Coronary artery (tissue), 2 donors: Measurements from ENCODE around the gene SLC27A1.
A peak's percentile ranks its signal among the peaks of the same experiment; 100 is the strongest.
"Not testable (repeated sequence)": the region's sequence is repeated elsewhere in the genome, so short reads cannot be mapped to it uniquely, and the experiment has no call there.

Experiments used
- DNase-seq: peaks from one replicate; pipeline ENCODE4 v3.0.0-alpha.2; 2017; ENCODE audit warnings: low spot score
- H3K27ac ChIP-seq, 2 donors: fragments of 200-600 bp; sonication (generic); one replicate each; pipeline ENCODE4 v1.5.1; 2016 to 2019
- H3K4me3 ChIP-seq: fragments of 200-600 bp; sonication (generic); 2 replicates; pipeline ENCODE4 v1.5.1; 2016; ENCODE audit warnings: mild to moderate bottlenecking, moderate library complexity
- TF ChIP-seq, protein P1 (sequence below): fragments of 200-600 bp; sonication (generic); IDR thresholded peaks from one replicate; pipeline ENCODE4 v1.5.1; 2019; ENCODE audit warnings: antibody characterized with exemption

SLC27A1 gene

DNA sequence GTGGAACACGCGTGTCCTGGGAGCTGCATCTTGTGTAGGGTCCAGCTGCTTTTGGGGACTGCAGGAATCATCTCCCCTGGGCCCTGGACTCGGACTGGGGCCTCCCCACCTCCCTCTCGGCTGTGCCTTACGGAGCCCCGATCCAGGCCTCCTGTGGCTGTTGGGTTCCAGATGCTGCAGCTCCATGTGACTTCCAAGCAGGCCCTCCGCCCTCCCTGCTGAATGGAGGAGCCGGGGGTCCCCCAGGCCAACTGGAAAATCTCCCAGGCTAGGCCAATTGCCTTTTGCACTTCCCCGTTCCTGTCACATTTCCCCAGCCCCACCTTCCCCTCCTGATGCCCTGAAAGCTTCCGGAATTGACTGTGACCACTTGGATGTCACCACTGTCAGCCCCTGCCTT lies 34.9 kb downstream of the SLC27A1 start:
- TF ChIP-seq, protein P1, sequence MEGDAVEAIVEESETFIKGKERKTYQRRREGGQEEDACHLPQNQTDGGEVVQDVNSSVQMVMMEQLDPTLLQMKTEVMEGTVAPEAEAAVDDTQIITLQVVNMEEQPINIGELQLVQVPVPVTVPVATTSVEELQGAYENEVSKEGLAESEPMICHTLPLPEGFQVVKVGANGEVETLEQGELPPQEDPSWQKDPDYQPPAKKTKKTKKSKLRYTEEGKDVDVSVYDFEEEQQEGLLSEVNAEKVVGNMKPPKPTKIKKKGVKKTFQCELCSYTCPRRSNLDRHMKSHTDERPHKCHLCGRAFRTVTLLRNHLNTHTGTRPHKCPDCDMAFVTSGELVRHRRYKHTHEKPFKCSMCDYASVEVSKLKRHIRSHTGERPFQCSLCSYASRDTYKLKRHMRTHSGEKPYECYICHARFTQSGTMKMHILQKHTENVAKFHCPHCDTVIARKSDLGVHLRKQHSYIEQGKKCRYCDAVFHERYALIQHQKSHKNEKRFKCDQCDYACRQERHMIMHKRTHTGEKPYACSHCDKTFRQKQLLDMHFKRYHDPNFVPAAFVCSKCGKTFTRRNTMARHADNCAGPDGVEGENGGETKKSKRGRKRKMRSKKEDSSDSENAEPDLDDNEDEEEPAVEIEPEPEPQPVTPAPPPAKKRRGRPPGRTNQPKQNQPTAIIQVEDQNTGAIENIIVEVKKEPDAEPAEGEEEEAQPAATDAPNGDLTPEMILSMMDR: no peak
- H3K27ac ChIP-seq: peak overlapping the region in 1 of 2 donors; percentile 22
- no peak overlapping the region for H3K4me3 ChIP-seq
- no peak for DNase-seq

GRCh38 chr19:17506745-17507144 lies 36.4 kb downstream of the SLC27A1 start:
- TF ChIP-seq, protein P1: no peak
- H3K4me3 ChIP-seq: no peak overlapping the region
- no peak for DNase-seq
- no peak overlapping the region for H3K27ac ChIP-seq

GRCh38 chr19:17508558-17508933 lies 38.2 kb downstream of the SLC27A1 start:
- not testable (repeated sequence) for H3K4me3 ChIP-seq, DNase-seq
- H3K27ac ChIP-seq: peak overlapping the region in 1 of 2 donors; percentile 69

DNA sequence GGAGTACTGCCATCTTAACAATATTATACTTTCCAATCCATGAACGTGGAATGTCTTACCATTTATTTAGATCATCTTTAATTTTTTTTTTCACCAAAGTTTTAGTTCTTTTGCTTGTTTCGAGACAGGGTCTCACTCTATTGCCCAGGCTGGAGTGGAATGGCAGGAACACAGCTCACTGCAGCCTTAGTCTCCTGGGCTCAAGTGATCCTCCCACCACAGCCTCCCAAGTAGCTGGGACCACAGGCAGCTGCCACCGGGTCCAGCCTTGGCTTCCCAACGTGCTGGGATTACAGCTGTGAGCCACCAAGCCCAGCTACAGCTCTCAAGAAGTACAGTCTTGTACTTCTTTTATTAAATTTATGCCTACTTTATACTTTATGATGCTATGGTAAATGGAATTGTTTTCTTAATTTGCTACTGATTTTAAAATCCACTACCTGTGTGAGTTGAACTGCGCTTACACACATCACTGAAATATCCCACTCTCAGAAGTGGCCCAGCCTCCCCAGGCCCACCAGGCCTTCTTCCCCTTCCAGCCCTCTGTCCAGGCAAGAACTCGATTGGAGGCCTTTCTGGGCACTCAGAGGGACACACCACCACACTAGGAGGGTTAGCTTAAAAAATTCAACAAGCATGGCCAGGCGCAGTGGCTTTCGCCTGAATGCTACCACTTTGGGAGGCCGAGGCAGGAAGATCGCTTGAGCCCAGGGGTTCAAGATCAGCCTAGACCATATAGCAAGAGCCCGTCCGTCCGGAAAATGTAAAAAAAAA lies 40.1 kb downstream of the SLC27A1 start:
- no peak for DNase-seq
- Histone ChIP-seq H3K4me3 (peak overlapping the region; percentile 87), H3K27ac (peak overlapping the region; percentile 92 to 95)
- TF ChIP-seq, protein P1: no peak

DNA sequence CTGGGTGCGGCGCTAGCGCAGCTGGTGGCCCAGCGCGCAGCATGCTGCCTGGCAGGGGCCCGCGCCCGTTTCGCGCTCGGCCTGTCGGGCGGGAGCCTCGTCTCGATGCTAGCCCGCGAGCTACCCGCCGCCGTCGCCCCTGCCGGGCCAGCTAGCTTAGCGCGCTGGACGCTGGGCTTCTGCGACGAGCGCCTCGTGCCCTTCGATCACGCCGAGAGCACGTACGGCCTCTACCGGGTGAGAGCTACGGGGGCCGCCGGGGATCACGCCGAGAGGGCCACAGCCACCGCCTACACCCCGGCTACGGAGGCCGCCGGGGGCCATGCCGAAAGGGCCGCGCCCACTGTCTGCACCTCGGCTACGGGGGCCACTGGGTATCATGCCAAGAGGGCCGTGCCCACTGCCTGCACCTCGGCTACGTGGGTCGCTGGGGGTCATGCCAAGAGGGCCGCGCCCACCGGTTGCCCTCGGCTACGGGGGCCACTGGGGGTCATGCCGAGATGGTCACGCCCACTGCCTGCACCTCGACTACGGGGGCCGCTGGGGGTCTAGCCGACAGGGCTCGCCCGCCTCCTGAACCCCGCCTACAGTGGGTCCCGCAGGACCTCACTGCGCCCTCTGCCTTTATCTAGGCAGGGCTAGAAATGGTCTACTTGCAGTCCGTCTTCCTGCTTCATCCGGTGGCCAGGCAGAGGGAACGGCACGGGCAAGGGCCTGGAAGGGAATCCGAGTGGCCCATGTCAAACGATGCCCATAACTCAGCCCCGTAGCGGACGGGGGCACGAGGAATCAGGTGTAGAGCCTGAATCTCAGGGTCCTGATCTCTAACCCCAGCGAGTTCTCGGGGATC lies 41.6 kb downstream of the SLC27A1 start:
- TF ChIP-seq, protein P1: no peak
- Histone ChIP-seq H3K4me3 (peak overlapping the region; percentile 87), H3K27ac (peak overlapping the region; percentile 92 to 95)
- peak; percentile 89 for DNase-seq

- DNase-seq: no peak
Measured at GRCh38 chr19:17512574-17512939, 42.2 kb downstream of the SLC27A1 start.

More at GRCh38 chr19:17512574-17512939, 42.2 kb downstream of the SLC27A1 start:
- TF ChIP-seq, protein P1: no peak
- H3K27ac ChIP-seq: peak overlapping the region; percentile 92 to 95
- peak overlapping the region; percentile 87 for H3K4me3 ChIP-seq
